B cell (primary cell): ENCODE data around the gene SYCE3. TPM values are rescaled to one million over a fixed set of nuclear protein-coding genes. Genes with fewer than 3 reads are reported as not detected.

Source experiments
- ATAC-seq: fragments of 200-7000 bp; cut with Tn5 transposase; one replicate; pipeline ENCODE4 v1.10.0; 2021; ENCODE audit warnings: low read depth, mild to moderate bottlenecking, moderate number of reproducible peaks, moderate library complexity
- CTCF ChIA-PET: fragments of 350-600 bp; sonication (Branson Sonifier 250); formaldehyde crosslinking; loops from one replicate; lab custom pipeline; 2021; ENCODE audit warnings: antibody characterized with exemption, inconsistent platforms; lab: Charles Lee
- POLR2A ChIA-PET: fragments of 350-600 bp; sonication (Branson Sonifier 250); formaldehyde crosslinking; loops from one replicate; lab custom pipeline; 2021; ENCODE audit warnings: antibody characterized with exemption; lab: Charles Lee
- DNase-seq: peaks from one replicate; pipeline ENCODE4 v3.0.0; 2013
- H2AFZ ChIP-seq: 2 replicates; pipeline ENCODE4 v1.6.1; 2012; ENCODE audit warnings: mild to moderate bottlenecking, low read depth, low read length; ENCODE audit not compliant: insufficient read depth, poor library complexity, severe bottlenecking
- H3K27ac ChIP-seq, 2 donors: 1 replicate in 1 of 2; 2 replicates in 1 of 2; pipeline ENCODE4 v1.5.1; 2012 to 2013; ENCODE audit warnings: low read length in 2 of 2, mild to moderate bottlenecking in 2 of 2, moderate library complexity in 1 of 2
- H3K27me3 ChIP-seq, 4 experiments: fragments of 200-600 bp in 1 of 4; sonication (generic) in 1 of 4; replicated peaks in 1 of 4; 1 replicate in 2 of 4; 2 replicates in 2 of 4; pipeline versions ENCODE4 v1.6.1 to v1.7.0; 2013 to 2016; ENCODE audit warnings: low read length in 3 of 4, mild to moderate bottlenecking in 2 of 4, mixed read lengths in 1 of 4, moderate library complexity in 1 of 4; ENCODE audit not compliant: insufficient read depth in 4 of 4, control insufficient read depth in 3 of 4; ENCODE audit errors: control extremely low read depth in 1 of 4
- H3K36me3 ChIP-seq, 2 experiments: replicated peaks in 1 of 2; 1 replicate in 1 of 2; 2 replicates in 1 of 2; pipeline versions ENCODE4 v1.6.1 to v1.7.1; 2013; ENCODE audit warnings: low read length in 1 of 2; ENCODE audit not compliant: insufficient read depth in 2 of 2, control insufficient read depth in 1 of 2; ENCODE audit errors: control extremely low read depth in 1 of 2, extremely low read depth in 1 of 2
- H3K4me1 ChIP-seq, 2 donors: fragments of 200-600 bp in 1 of 2; sonication (generic) in 1 of 2; 1 replicate in 1 of 2; 2 replicates in 1 of 2; pipeline versions ENCODE4 v1.5.1 to v1.6.1; 2013 to 2017; ENCODE audit warnings: low read length in 2 of 2; ENCODE audit not compliant: control insufficient read depth in 2 of 2, insufficient read depth in 2 of 2
- H3K4me2 ChIP-seq: replicated peaks from 2 replicates; pipeline ENCODE3; 2012; ENCODE audit warnings: mild to moderate bottlenecking, low read depth, low read length; ENCODE audit not compliant: poor library complexity, severe bottlenecking
- H3K4me3 ChIP-seq, 5 experiments: fragments of 200-600 bp in 1 of 5; sonication (generic) in 1 of 5; 1 replicate in 3 of 5; 2 replicates in 2 of 5; pipeline versions ENCODE4 v1.5.1 to v1.7.0; 2011 to 2016; ENCODE audit warnings: low read length in 4 of 5, mild to moderate bottlenecking in 4 of 5, low read depth in 2 of 5, control low read depth in 1 of 5, moderate library complexity in 1 of 5; ENCODE audit not compliant: insufficient read depth in 1 of 5; ENCODE audit errors: control extremely low read depth in 1 of 5, extremely low read depth in 1 of 5
- H3K79me2 ChIP-seq: fragments of 200-600 bp; sonication (generic); one replicate; pipeline ENCODE4 v1.6.0; 2016; ENCODE audit warnings: low read length; ENCODE audit not compliant: control insufficient read depth, insufficient read depth
- H3K9ac ChIP-seq: fragments of 200-600 bp; sonication (generic); 2 replicates; pipeline ENCODE4 v1.6.1; 2017; ENCODE audit warnings: mild to moderate bottlenecking, low read length, moderate library complexity
- H3K9me3 ChIP-seq, 3 donors: one replicate each; pipeline versions ENCODE4 v1.6.1 to v1.7.1; 2013; ENCODE audit warnings: low read length in 2 of 3; ENCODE audit not compliant: control insufficient read depth in 2 of 3, insufficient read depth in 1 of 3; ENCODE audit errors: control extremely low read depth in 1 of 3
- H4K20me1 ChIP-seq: 2 replicates; pipeline ENCODE4 v1.6.0; 2012; ENCODE audit warnings: mild to moderate bottlenecking, low read length; ENCODE audit not compliant: insufficient read depth, control insufficient read depth, poor library complexity, severe bottlenecking
- H3K27ac Mint-ChIP-seq: one replicate; pipeline ENCODE4 v1.8.0; 2021; ENCODE audit warnings: mixed read lengths
- H3K27me3 Mint-ChIP-seq: one replicate; pipeline ENCODE4 v1.8.0; 2021; ENCODE audit warnings: mixed read lengths
- H3K4me1 Mint-ChIP-seq: one replicate; pipeline ENCODE4 v1.8.0; 2021; ENCODE audit warnings: mixed read lengths
- H3K4me3 Mint-ChIP-seq: one replicate; pipeline ENCODE4 v1.8.0; 2021; ENCODE audit warnings: mixed read lengths
- H3K9me3 Mint-ChIP-seq: one replicate; pipeline ENCODE4 v1.8.0; 2022; ENCODE audit warnings: mixed read lengths; ENCODE audit not compliant: insufficient read depth
- EZH2 ChIP-seq: IDR thresholded peaks from 2 replicates; pipeline ENCODE4 v1.6.1; 2012; ENCODE audit warnings: borderline replicate concordance, low read depth, mild to moderate bottlenecking, moderate library complexity, low read length; ENCODE audit not compliant: insufficient read depth, poor library complexity, severe bottlenecking
- WGBS: methylation state at CpG from one replicate; pipeline ENCODE4 v1.1.5; 2013; ENCODE audit warnings: missing lambda C conversion rate; ENCODE audit not compliant: insufficient coverage; 5-methylcytosine and 5-hydroxymethylcytosine counted together
- intact Hi-C: fragments of 100-400 bp; cut with micrococcal nuclease; formaldehyde crosslinking; loops from one replicate; pipeline ENCODE4 v1.10.0; 2022
- polyA plus RNA-seq: library from polyadenylated mRNA; depleted of rRNA; stranded (reverse); fragments of >200 nt; gene quantifications from 2 replicates; pipeline ENCODE4 v1.2.3, GENCODE V29; 2012
- total RNA-seq, 2 donors: library from RNA; stranded (reverse); fragments of 120-200 nt in 1 of 2; gene quantifications; 1 replicate in 1 of 2; 2 replicates in 1 of 2; pipeline versions ENCODE4 v1.2.3 to v1.2.4, GENCODE V29; 2013 to 2022
- TF ChIP-seq, protein P1 (sequence below): fragments of 200-600 bp; IDR thresholded peaks from one replicate; pipeline ENCODE4 v1.8.0; 2022; ENCODE audit warnings: antibody characterized with exemption, mild to moderate bottlenecking

The SYCE3 gene
- total and polyA plus RNA-seq, 2 donors (not counting 1 experiment from before 2014, with no cell fraction given): not detected

DNA sequence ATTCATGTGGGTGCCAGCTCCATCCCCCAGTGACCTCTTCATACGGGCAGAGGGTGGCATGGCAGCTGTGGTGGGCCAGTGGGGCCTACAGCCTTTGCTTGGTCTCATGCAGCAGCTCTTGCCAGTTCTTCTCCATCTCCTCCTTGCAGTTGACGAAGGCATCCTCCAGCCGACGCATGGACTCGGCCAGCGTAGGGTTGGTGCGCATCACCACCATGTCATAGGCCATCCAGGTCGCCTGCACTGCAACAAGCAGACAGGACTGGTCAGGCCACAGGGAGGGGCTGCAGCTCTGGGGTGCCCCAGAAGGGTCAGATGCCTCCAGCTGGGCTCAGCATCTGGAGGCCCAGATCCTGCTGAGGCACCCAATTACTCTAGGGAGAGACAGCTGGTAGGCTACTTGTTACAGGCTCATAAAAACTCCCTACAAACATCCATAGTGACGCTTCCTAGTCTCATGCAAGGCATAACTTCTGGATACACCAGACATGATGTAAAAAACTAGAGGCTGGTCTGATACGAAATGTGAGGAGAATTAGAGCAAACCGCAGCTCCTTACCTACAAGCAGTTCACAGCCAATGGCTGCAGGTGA is 11.5 kb downstream of the SYCE3 start:
- DNase-seq: no peak
- CTCF ChIA-PET: interaction anchor here (1.0 to 3.9 kb wide), 4 partner anchors 11 to 26 kb away, joined by 3 to 17 read pairs (median 4); partner anchors contain the start of genes SCO2 and SYCE3
- no peak for TF ChIP-seq EZH2
- TF ChIP-seq, protein P1, sequence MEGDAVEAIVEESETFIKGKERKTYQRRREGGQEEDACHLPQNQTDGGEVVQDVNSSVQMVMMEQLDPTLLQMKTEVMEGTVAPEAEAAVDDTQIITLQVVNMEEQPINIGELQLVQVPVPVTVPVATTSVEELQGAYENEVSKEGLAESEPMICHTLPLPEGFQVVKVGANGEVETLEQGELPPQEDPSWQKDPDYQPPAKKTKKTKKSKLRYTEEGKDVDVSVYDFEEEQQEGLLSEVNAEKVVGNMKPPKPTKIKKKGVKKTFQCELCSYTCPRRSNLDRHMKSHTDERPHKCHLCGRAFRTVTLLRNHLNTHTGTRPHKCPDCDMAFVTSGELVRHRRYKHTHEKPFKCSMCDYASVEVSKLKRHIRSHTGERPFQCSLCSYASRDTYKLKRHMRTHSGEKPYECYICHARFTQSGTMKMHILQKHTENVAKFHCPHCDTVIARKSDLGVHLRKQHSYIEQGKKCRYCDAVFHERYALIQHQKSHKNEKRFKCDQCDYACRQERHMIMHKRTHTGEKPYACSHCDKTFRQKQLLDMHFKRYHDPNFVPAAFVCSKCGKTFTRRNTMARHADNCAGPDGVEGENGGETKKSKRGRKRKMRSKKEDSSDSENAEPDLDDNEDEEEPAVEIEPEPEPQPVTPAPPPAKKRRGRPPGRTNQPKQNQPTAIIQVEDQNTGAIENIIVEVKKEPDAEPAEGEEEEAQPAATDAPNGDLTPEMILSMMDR: no peak
- no peaks in the 10 kb centered on the region for H4K20me1 ChIP-seq
- intact Hi-C loops: no loop called here
- 99% methylated on average over 8 of the region's 11 CpGs for WGBS
- H3K79me2 ChIP-seq: peaks cover 23% of the 10 kb centered on the region
- Mint-ChIP-seq H3K27me3 (no peaks in the 10 kb centered on the region), H3K4me1 (peaks cover 18% of the 10 kb centered on the region), H3K4me3 (peak overlapping the region; percentile 49), H3K27ac (no peak overlapping the region), H3K9me3 (no peaks in the 10 kb centered on the region)
- POLR2A ChIA-PET: interaction anchor here (0.6 to 0.8 kb wide), 3 partner anchors 10 to 16 kb away, joined by 3 read pairs; no protein-coding TSS in a partner anchor
- no peaks in the 10 kb centered on the region for H3K27me3 ChIP-seq
- no peak overlapping the region for H3K4me3 ChIP-seq
- peaks cover 18 to 23% of the 10 kb centered on the region in 2 donors for H3K4me1 ChIP-seq
- no peaks in the 10 kb centered on the region for H3K36me3 ChIP-seq
- H3K4me2 ChIP-seq: no peak overlapping the region
- H2AFZ ChIP-seq: no peak overlapping the region
- H3K9ac ChIP-seq: no peak overlapping the region
- H3K9me3 ChIP-seq: no peaks in the 10 kb centered on the region
- no peak overlapping the region for H3K27ac ChIP-seq
- ATAC-seq: no peak

DNA sequence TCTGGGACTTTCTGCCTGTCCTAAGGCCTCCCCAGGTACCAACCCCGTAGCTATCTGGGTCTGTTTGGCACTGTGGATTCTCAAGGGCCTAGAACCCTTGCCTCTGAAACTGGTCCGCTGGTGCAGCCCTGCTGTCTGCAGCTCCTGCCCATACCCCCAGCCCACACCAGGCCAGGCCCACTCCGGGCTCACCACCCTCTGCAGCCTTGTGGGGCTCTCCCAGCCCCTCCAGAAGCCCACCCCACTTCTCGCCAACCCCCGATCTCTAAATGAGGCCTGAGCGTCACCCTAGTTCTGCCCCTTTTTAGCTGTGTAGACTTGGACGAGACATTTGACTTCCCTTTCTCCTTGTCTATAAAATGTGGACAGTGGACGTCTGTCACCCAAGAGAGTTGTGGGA is 12.3 kb downstream of the SYCE3 start:
- no peak overlapping the region for H3K27ac ChIP-seq
- Mint-ChIP-seq H3K4me3 (peak overlapping the region; percentile 69), H3K9me3 (no peaks in the 10 kb centered on the region), H3K4me1 (peaks cover 20% of the 10 kb centered on the region), H3K27ac (peak overlapping the region; percentile 46), H3K27me3 (no peaks in the 10 kb centered on the region)
- no peak overlapping the region for H3K9ac ChIP-seq
- H3K4me1 ChIP-seq: peaks cover 18 to 23% of the 10 kb centered on the region in 2 donors
- H3K9me3 ChIP-seq: no peaks in the 10 kb centered on the region
- ChIA-PET POLR2A (interaction anchor here (0.8 to 1.0 kb wide), 2 partner anchors 10 to 11 kb away, joined by 3 to 4 read pairs; no protein-coding TSS in a partner anchor), CTCF (interaction anchor here (1.0 to 3.9 kb wide), 4 partner anchors 10 to 25 kb away, joined by 3 to 19 read pairs (median 11); partner anchors contain the start of genes SCO2 and SYCE3)
- ATAC-seq: no peak
- H2AFZ ChIP-seq: no peak overlapping the region
- H3K79me2 ChIP-seq: peaks cover 23% of the 10 kb centered on the region
- H3K4me2 ChIP-seq: no peak overlapping the region
- H3K36me3 ChIP-seq: no peaks in the 10 kb centered on the region
- intact Hi-C loops: no loop called here
- H4K20me1 ChIP-seq: no peaks in the 10 kb centered on the region
- 97% methylated on average over 8 of the region's 8 CpGs for whole genome bisulfite sequencing
- TF ChIP-seq EZH2: no peak
- TF ChIP-seq, protein P1: no peak
- H3K27me3 ChIP-seq: no peaks in the 10 kb centered on the region
- H3K4me3 ChIP-seq: no peak overlapping the region
- no peak for DNase-seq
